HFF-Myc (cell line): ENCODE data around the gene NKAIN4.

Experiments used
- DNase-seq: peaks from one replicate; pipeline ENCODE4 v3.0.0-alpha.2; 2011; ENCODE audit warnings: low read depth; ENCODE audit errors: extremely low read depth
- H3K4me3 ChIP-seq: replicated peaks from 2 replicates; pipeline ENCODE4 v1.5.1; 2011; ENCODE audit warnings: low read depth, mild to moderate bottlenecking, control low read depth, low read length
- CTCF ChIP-seq: IDR thresholded peaks from 2 replicates; pipeline ENCODE4 v1.5.1; 2012; ENCODE audit warnings: mild to moderate bottlenecking, low read depth, low read length, control low read depth; ENCODE audit errors: missing control alignments

The NKAIN4 gene

GRCh38 chr20:63293456-63293855 lies 39.2 kb upstream of the NKAIN4 start:
- no peak for TF ChIP-seq CTCF
- no peak overlapping the region for H3K4me3 ChIP-seq
- DNase-seq = no peak

GRCh38 chr20:63292904-63293303 lies 38.6 kb upstream of the NKAIN4 start, which contains the start of gene COL20A1:
Gene COL20A1, plus strand, starts transcription at chr20:63293186. Its CDS starts 1,922 bp downstream, at chr20:63295108.
- DNase-seq = no peak
- no peak within 1 kb of the TSS for H3K4me3 ChIP-seq
- TF ChIP-seq CTCF = no peak

GRCh38 chr20:63292292-63292701 lies 38.0 kb upstream of the NKAIN4 start:
- no peak for DNase-seq
- no peak for TF ChIP-seq CTCF
- no peak overlapping the region for H3K4me3 ChIP-seq

GRCh38 chr20:63291811-63292210 lies 37.5 kb upstream of the NKAIN4 start:
- TF ChIP-seq CTCF = no peak
- no peak for DNase-seq
- H3K4me3 ChIP-seq = no peak overlapping the region

GRCh38 chr20:63290677-63291472 lies 36.6 kb upstream of the NKAIN4 start:
- DNase-seq = no peak
- peak; percentile 65 for TF ChIP-seq CTCF

GRCh38 chr20:63290136-63290676 lies 35.9 kb upstream of the NKAIN4 start:
- no peak overlapping the region for H3K4me3 ChIP-seq
- no peak for TF ChIP-seq CTCF
- DNase-seq = no peak

More at GRCh38 chr20:63290677-63291472, 36.6 kb upstream of the NKAIN4 start:
- no peak overlapping the region for H3K4me3 ChIP-seq
